ENCODE data around the gene FKBP4. TPM values are rescaled to one million over a fixed set of nuclear protein-coding genes. Genes with fewer than 3 reads are reported as not detected.

Gene FKBP4
- total and polyA plus RNA-seq, 2 of the 13 experiments (the other 11 are each of a cell fraction or from before 2014, with no cell fraction given) = 25.7 to 66.1 TPM

DNA sequence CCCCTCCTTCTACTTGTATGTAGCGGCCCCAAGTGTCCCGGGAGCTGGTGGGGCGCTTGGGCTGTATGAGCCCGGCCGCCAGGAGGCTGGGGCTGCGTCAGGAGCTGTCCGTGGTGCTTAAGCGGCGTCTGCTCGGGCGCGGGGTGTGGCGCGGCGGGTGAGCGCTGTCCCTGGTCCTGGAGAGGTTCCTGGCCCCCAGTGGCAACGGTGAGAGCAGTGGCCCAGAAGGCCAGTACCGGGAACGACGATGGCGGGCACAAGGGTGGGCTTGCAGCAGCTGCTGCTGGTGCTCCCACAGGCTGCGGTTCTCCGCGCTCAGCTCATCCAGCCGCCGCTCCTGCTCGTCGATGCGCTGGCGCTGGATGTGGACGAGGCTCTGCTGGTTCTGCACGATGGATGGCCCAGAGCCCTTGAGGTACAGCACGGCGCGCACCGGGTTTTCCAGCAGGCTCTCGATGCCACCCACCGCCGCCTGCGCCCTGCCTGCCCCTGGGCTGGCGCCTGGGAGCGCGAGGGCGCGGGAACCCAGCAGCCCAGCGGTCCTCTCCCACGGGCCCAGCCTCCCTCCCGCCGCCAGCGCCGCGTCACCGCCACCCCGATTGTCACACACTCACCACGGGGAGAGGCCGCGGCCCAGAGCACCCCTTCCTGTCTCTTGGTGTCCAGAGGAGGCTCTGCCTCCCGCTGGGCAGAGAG is 41.9 kb upstream of the FKBP4 start (continued):
- TF ChIP-seq KLF15 (CRISPR knock-in tag; IDR thresholded peaks at IDR 0.05; ENCODE audit: borderline replicate concordance) (peak; percentile 100), ZNF10 (CRISPR knock-in tag; IDR thresholded peaks at IDR 0.05; ENCODE audit: borderline replicate concordance, low read depth) (no peak), GABPA (IDR thresholded peaks at IDR 0.05; ENCODE audit: low read depth, low read length) (no peak), GABPA (CRISPR knock-in tag; IDR thresholded peaks at IDR 0.05; ENCODE audit: low read depth) (peak; percentile 54), RNF2 (conservative IDR thresholded peaks at IDR 0.05; ENCODE audit: low read depth) (0 out of 2 replicates have a peak, but pooled peaks have one; percentile 59), ZNF749 (CRISPR knock-in tag; IDR thresholded peaks at IDR 0.05; ENCODE audit: borderline replicate concordance) (peak; percentile 100), PRPF4 (IDR thresholded peaks at IDR 0.05; ENCODE audit: low read depth, low read length, poor library complexity, severe bottlenecking) (no peak), NBN (conservative IDR thresholded peaks at IDR 0.05) (no peak), ZNF383 (CRISPR knock-in tag; IDR thresholded peaks at IDR 0.05; ENCODE audit: borderline replicate concordance) (peak; percentile 90; the same call in 1 of the 2 replicates), NKX3-1 (CRISPR knock-in tag; IDR thresholded peaks at IDR 0.05) (peak; percentile 100), MAF1 (CRISPR knock-in tag; IDR thresholded peaks at IDR 0.05; ENCODE audit: borderline replicate concordance) (peak; percentile 100), PLRG1 (conservative IDR thresholded peaks at IDR 0.05) (no peak), ZNF263 (CRISPR knock-in tag; IDR thresholded peaks at IDR 0.05) (peak; percentile 95), RFX5 (IDR thresholded peaks at IDR 0.05; ENCODE audit: low read depth, low read length) (no peak), NR2F1 (CRISPR knock-in tag; IDR thresholded peaks at IDR 0.05) (peak; percentile 16 to 83; a peak in 1 of 4 replicates), RARG (CRISPR knock-in tag; IDR thresholded peaks at IDR 0.05; ENCODE audit: low read depth) (peak; percentile 99), POLR2AphosphoS2 (IDR thresholded peaks at IDR 0.05; ENCODE audit: low read depth, low read length) (no peak), ZNF615 (CRISPR knock-in tag; IDR thresholded peaks at IDR 0.05; ENCODE audit: borderline replicate concordance) (peak; percentile 99), ZMYM3 (CRISPR knock-in tag; IDR thresholded peaks at IDR 0.05) (peak; percentile 69), NFATC3 (CRISPR knock-in tag; IDR thresholded peaks at IDR 0.05) (peak; percentile 100), MTF1 (CRISPR knock-in tag; IDR thresholded peaks at IDR 0.05) (peak; percentile 99), ATF1 (CRISPR knock-in tag; IDR thresholded peaks at IDR 0.05) (no peak)
- TF ChIP-seq, protein P1, sequence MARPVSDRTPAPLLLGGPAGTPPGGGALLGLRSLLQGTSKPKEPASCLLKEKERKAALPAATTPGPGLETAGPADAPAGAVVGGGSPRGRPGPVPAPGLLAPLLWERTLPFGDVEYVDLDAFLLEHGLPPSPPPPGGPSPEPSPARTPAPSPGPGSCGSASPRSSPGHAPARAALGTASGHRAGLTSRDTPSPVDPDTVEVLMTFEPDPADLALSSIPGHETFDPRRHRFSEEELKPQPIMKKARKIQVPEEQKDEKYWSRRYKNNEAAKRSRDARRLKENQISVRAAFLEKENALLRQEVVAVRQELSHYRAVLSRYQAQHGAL (CRISPR knock-in tag; IDR thresholded peaks at IDR 0.05; ENCODE audit: not compliant biosample characterization) = peak; percentile 100
- TF ChIP-seq, protein P2, sequence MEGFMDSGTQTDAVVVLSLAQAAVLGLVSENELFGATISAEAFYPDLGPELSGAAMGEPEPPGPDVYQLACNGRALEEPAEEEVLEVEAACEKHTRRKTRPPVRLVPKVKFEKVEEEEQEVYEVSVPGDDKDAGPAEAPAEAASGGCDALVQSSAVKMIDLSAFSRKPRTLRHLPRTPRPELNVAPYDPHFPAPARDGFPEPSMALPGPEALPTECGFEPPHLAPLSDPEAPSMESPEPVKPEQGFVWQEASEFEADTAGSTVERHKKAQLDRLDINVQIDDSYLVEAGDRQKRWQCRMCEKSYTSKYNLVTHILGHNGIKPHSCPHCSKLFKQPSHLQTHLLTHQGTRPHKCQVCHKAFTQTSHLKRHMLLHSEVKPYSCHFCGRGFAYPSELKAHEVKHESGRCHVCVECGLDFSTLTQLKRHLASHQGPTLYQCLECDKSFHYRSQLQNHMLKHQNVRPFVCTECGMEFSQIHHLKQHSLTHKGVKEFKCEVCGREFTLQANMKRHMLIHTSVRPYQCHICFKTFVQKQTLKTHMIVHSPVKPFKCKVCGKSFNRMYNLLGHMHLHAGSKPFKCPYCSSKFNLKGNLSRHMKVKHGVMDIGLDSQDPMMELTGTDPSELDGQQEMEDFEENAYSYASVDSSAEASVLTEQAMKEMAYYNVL (CRISPR knock-in tag; IDR thresholded peaks at IDR 0.05; ENCODE audit: borderline replicate concordance) = peak; percentile 98
- TF ChIP-seq, protein P3, sequence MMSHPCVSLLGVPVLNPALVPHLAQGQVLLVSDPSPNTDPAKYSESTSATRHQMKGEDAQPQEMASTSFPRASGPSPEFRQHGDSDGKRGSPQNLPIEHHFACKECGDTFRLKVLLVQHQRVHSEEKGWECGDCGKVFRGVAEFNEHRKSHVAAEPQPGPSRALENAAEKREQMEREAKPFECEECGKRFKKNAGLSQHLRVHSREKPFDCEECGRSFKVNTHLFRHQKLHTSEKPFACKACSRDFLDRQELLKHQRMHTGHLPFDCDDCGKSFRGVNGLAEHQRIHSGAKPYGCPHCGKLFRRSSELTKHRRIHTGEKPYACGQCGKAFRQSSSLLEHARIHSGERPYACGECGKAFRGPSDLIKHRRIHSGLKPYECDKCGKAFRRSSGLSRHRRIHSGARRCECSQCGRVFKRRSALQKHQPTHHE (CRISPR knock-in tag; IDR thresholded peaks at IDR 0.05; ENCODE audit: borderline replicate concordance) = peak; percentile 100
- TF ChIP-seq, protein P4, sequence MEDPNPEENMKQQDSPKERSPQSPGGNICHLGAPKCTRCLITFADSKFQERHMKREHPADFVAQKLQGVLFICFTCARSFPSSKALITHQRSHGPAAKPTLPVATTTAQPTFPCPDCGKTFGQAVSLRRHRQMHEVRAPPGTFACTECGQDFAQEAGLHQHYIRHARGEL (CRISPR knock-in tag; IDR thresholded peaks at IDR 0.05) = peak; percentile 98; the same call in 1 of the 2 replicates

Data from HepG2 (cell line).